Activated naive CD4-positive, alpha-beta T cell treated with anti-CD3 and anti-CD28 coated beads, Interleukin-2, amount 10 ng/mL, durations not matched to agents 7 days and 5 days (primary cell): ENCODE results near the gene GUK1.
A peak's percentile ranks its signal among the peaks of the same experiment; 100 is the strongest.

Source experiments
- CTCF ChIA-PET: fragments of 350-600 bp; sonication (Branson Sonifier 250); formaldehyde crosslinking; loops from one replicate; lab custom pipeline; 2021; ENCODE audit warnings: antibody characterized with exemption; lab: Charles Lee
- DNase-seq: peaks from one replicate; pipeline ENCODE4 v3.0.0-alpha.2; 2020
- H3K27ac Mint-ChIP-seq: one replicate; pipeline ENCODE4 v1.8.0; 2021; ENCODE audit warnings: mild to moderate bottlenecking, moderate library complexity, mixed read lengths
- H3K27me3 Mint-ChIP-seq: one replicate; pipeline ENCODE4 v1.8.0; 2021; ENCODE audit warnings: mild to moderate bottlenecking, mixed read lengths
- H3K36me3 Mint-ChIP-seq: one replicate; pipeline ENCODE4 v1.8.0; 2021; ENCODE audit warnings: mixed read lengths
- H3K4me1 Mint-ChIP-seq: one replicate; pipeline ENCODE4 v1.8.0; 2021; ENCODE audit warnings: mixed read lengths
- H3K4me3 Mint-ChIP-seq: one replicate; pipeline ENCODE4 v1.8.0; 2021; ENCODE audit warnings: mild to moderate bottlenecking, moderate library complexity, mixed read lengths
- H3K9me3 Mint-ChIP-seq: one replicate; pipeline ENCODE4 v1.8.0; 2021; ENCODE audit warnings: mixed read lengths

The GUK1 gene

DNA sequence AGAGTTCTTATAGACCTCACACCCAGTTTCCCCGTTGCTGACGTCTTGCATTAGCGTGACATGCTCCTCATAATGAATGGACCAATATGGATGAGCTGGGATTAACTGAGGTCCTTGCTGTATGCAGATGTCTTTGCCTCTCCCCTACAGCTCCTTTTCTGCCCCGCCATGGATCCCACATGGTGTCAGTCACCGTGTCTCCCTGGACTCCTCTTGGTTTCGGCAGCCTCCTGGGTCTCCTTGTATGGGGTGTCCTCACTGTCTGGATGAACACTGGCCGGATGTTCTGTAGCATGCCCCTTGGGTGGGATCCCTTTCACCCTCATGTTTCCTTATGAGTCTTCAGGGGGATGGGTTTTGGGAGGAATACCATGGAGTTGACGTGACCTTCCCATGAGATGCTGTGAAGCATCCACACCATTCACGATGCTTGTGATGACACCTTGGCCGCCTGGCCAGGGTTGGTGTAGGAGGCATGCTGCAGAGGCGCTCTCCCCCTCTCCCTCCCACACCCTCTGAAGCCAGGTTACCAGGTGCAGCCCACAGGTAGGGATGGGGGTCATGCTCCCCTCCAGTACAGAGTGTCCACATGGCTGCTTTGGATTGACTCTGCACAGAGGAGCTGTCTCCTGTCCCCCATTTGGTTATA lies 14.1 kb downstream of the GUK1 start:
- CTCF ChIA-PET = interaction anchor here (1.5 to 1.8 kb wide), 2 partner anchors 11 to 23 kb away, joined by 3 to 6 read pairs; no protein-coding TSS in a partner anchor
- Mint-ChIP-seq H3K4me1 (peaks cover 23% of the 10 kb centered on the region), H3K27ac (no peak overlapping the region), H3K4me3 (no peak overlapping the region), H3K27me3 (no peaks in the 10 kb centered on the region), H3K36me3 (no peaks in the 10 kb centered on the region), H3K9me3 (no peaks in the 10 kb centered on the region)
- DNase-seq = no peak

DNA sequence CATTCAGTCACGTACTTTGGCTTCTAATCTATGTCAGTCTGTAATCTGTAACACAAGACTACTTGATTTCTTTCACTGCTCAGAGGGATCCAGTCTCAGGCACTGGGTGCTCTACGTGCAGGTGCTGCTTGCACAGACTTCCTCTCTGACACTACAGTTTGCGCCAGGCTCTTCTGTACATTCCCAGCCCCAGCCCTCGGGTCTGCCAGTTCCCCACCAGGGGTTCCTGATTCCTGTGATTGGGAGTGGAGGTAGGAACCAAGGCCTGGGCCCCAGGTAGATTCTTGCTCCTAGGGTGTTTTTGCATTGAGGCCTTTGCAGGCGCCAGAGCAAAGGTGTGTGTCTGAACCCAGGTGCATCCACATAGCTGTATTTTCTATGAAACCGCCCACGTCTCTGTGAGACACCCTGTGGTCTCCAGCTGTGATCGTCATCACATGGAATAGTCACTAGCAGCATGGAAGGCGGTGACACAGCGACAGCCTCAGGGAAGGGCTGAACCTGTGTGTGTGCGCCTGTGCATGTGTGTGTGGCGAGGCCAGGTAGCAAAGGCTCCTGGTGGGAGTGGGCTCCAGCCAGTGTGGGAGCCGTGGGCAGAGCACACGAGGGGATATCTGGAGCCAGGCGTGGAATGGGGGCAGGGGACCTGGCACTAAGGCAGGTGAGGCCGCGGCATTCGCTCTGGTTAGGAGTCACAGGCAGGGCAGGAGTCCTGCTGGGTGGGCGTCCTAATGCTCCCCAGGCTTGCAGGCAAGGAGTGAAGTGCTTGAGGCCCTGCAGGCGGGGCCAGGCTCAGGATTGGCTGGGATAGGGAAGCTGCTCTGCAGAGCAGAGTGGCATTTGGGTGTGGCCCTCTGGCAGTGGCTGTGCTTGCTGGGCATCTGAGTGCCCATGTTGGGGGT lies 14.8 kb downstream of the GUK1 start:
- Mint-ChIP-seq H3K9me3 (no peaks in the 10 kb centered on the region), H3K36me3 (no peaks in the 10 kb centered on the region), H3K4me3 (no peak overlapping the region), H3K27ac (no peak overlapping the region), H3K4me1 (peaks cover 25% of the 10 kb centered on the region), H3K27me3 (no peaks in the 10 kb centered on the region)
- DNase-seq = no peak
- CTCF ChIA-PET = interaction anchor here (1.0 to 1.8 kb wide), 3 partner anchors 10 to 155 kb away, joined by 3 to 6 read pairs (median 3); no protein-coding TSS in a partner anchor

DNA sequence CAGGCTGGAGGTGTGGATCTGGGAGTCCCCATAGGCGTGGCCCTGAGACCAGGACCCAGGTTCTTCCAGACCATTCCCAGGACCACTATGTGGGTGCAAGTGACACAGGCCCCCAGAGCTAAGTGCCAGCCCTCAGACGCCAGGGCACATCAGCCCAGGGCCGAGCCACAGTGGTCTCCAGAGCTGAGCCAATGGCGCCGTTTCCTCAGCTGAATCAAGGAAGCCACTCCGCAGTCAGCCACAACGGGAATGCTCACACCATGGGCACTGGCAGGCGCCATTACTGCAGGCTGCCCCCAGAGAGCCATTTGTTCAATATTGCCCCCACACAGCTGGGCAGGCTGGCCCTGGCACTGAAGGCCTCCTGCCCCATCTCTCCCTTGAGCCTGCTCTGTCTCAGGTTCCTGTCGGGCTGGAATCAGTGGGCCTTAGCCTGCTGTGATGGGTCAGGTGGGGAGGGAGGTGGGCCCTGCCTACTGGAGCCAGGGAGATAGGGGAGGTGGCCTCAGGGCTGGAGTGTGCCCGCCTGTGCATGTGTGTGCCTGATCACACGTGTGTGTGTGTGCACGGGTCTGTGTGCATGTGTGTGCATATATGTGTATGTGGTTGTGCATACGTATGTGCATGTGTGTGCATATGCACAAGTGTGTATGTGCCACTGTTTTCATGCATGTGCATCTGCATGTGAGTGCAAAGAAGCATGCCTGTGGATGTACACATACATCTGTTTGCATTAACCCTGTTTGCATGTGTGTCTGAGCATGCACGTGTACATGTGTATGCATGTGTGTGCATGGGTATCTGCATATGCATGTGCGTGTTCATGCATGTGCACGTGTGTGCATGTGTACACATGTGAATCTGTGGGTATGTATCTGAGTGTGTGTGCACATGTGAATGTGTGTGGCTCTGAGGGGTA lies 15.8 kb downstream of the GUK1 start:
- Mint-ChIP-seq H3K27me3 (no peaks in the 10 kb centered on the region), H3K27ac (no peak overlapping the region), H3K36me3 (no peaks in the 10 kb centered on the region), H3K4me3 (no peak overlapping the region), H3K4me1 (peaks cover 25% of the 10 kb centered on the region), H3K9me3 (no peaks in the 10 kb centered on the region)
- CTCF ChIA-PET = interaction anchor here (1.0 kb wide), 2 partner anchors 9 to 156 kb away, joined by 3 read pairs; no protein-coding TSS in a partner anchor
- no peak for DNase-seq

DNA sequence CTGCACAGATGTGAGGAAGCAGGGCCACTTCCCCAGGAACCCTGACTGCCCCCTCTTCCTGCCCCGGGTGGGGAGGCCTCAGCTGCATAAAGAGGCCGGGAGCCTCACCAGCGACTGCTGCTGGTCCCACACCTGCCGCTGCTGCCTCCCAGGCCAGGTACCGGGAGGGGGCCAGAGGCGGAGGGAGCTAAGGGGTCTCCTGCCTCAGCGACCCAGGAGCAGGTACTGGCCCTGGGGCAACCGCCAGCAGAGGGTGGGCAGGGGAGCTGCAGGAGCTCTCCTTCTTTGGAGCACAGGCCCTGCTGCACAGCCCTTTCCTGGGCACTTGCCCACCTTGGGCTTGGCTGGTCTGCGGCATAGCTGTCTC lies 16.4 kb downstream of the GUK1 start:
- H3K27me3 Mint-ChIP-seq = no peaks in the 10 kb centered on the region
- no peak for DNase-seq
- H3K4me3 Mint-ChIP-seq = no peak overlapping the region
- peaks cover 29% of the 10 kb centered on the region for H3K4me1 Mint-ChIP-seq
- H3K9me3 Mint-ChIP-seq = no peaks in the 10 kb centered on the region
- H3K36me3 Mint-ChIP-seq = no peaks in the 10 kb centered on the region
- CTCF ChIA-PET = interaction anchor here (1.0 kb wide), 1 partner anchor 8 kb away, joined by 3 read pairs; no protein-coding TSS in a partner anchor
- H3K27ac Mint-ChIP-seq = no peak overlapping the region

DNA sequence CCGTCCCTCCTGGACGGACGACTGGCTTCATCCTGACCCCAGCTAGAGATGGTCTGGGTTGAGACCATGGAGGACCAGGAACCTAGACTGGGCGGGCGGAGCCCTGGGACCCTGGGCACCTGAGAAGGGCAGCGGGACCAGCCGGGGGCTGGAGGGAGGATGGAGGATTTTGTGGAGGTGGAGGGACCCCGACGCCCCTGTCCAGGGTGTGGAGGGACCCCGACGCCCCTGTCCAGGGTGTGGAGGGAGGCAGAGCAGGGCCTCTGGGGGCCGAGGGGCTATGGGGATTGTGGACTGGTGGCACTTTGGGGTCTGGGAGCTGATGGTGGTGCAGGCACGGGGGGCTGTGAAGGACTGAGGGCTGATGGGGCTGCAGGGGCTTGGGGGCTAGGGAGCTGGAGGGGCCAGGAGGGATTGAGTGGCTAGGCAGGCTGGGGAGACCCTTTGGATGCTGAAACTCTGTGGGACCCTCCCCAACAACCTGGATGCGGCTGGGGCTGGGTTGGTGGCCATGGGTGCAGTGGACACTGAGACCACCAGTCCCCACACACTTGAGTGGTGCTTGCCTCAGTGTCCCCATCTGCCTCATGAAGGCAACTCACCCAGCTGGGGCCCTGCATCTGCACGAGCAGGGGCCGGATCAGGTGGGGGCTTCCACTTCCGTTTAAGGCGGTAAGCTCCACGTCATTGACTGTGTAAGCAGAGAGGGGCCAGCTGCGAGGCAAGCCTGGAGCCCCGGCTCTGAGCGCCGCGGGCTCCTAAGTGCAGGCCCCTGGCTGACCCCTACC lies 17.1 kb downstream of the GUK1 start:
- Mint-ChIP-seq H3K27me3 (peaks cover 1% of the 10 kb centered on the region), H3K9me3 (no peaks in the 10 kb centered on the region), H3K36me3 (no peaks in the 10 kb centered on the region), H3K27ac (no peak overlapping the region), H3K4me3 (no peak overlapping the region), H3K4me1 (peaks cover 35% of the 10 kb centered on the region)
- CTCF ChIA-PET = interaction anchor here (1.0 to 1.4 kb wide), 2 partner anchors 8 to 9 kb away, joined by 3 to 4 read pairs; no protein-coding TSS in a partner anchor
- no peak for DNase-seq

DNA sequence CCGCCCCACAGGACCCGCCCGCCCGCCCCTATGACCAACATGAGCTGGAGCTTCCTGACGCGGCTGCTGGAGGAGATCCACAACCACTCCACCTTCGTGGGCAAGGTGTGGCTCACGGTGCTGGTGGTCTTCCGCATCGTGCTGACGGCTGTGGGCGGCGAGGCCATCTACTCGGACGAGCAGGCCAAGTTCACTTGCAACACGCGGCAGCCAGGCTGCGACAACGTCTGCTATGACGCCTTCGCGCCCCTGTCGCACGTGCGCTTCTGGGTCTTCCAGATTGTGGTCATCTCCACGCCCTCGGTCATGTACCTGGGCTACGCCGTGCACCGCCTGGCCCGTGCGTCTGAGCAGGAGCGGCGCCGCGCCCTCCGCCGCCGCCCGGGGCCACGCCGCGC lies 17.6 kb downstream of the GUK1 start:
- CTCF ChIA-PET = interaction anchor here (1.4 kb wide), 1 partner anchor 9 kb away, joined by 4 read pairs; no protein-coding TSS in a partner anchor
- peaks cover 3% of the 10 kb centered on the region for H3K27me3 Mint-ChIP-seq

DNA sequence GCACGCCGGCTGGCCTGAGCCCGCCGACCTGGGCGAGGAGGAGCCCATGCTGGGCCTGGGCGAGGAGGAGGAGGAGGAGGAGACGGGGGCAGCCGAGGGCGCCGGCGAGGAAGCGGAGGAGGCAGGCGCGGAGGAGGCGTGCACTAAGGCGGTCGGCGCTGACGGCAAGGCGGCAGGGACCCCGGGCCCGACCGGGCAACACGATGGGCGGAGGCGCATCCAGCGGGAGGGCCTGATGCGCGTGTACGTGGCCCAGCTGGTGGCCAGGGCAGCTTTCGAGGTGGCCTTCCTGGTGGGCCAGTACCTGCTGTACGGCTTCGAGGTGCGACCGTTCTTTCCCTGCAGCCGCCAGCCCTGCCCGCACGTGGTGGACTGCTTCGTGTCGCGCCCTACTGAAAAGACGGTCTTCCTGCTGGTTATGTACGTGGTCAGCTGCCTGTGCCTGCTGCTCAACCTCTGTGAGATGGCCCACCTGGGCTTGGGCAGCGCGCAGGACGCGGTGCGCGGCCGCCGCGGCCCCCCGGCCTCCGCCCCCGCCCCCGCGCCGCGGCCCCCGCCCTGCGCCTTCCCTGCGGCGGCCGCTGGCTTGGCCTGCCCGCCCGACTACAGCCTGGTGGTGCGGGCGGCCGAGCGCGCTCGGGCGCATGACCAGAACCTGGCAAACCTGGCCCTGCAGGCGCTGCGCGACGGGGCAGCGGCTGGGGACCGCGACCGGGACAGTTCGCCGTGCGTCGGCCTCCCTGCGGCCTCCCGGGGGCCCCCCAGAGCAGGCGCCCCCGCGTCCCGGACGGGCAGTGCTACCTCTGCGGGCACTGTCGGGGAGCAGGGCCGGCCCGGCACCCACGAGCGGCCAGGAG lies 18.3 kb downstream of the GUK1 start:
- CTCF ChIA-PET = interaction anchor here (1.4 kb wide), 1 partner anchor 8 kb away, joined by 4 read pairs; no protein-coding TSS in a partner anchor
- peaks cover 3% of the 10 kb centered on the region for H3K27me3 Mint-ChIP-seq
- DNase-seq = no peak
- no peaks in the 10 kb centered on the region for H3K9me3 Mint-ChIP-seq
- no peaks in the 10 kb centered on the region for H3K36me3 Mint-ChIP-seq
- peaks cover 45% of the 10 kb centered on the region for H3K4me1 Mint-ChIP-seq
- no peak overlapping the region for H3K4me3 Mint-ChIP-seq
- H3K27ac Mint-ChIP-seq = no peak overlapping the region

More for the DNA sequence above, 17.6 kb downstream of the GUK1 start:
- Mint-ChIP-seq H3K27ac (no peak overlapping the region), H3K9me3 (no peaks in the 10 kb centered on the region), H3K36me3 (no peaks in the 10 kb centered on the region), H3K4me3 (no peak overlapping the region), H3K4me1 (peaks cover 41% of the 10 kb centered on the region)
- DNase-seq = no peak

DNA sequence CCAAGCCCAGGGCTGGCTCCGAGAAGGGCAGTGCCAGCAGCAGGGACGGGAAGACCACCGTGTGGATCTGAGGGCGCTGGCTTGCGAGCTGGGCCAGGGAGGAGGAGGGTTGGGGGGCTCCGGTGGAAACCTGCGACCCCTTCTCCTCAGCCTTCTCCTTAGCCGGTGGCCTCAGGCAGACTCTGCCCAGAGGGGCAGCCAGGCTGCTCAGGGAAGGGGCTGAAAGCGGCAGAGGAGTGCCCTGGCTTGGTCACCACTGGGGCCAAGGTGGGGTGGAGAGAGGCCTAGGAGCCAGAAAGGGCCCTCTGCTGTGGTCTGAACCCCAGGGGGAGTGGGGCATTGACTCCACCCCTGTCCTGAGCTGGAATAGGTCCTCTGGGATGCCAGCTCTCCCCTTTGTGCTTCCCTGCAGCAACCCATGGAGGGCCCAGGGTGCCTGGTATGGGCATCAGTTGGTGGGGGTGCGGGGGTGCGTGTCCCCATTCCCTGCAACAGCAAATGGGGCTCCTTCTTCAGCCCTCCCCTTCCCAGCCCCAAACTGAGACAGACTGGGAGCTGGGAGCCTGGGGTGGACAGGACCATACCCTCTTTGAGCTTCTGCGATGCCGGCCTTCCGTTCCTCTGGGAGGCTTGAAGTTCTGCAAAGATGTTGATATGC lies 19.1 kb downstream of the GUK1 start:
- Mint-ChIP-seq H3K9me3 (no peaks in the 10 kb centered on the region), H3K27me3 (peaks cover 3% of the 10 kb centered on the region), H3K4me1 (peaks cover 49% of the 10 kb centered on the region), H3K4me3 (no peak overlapping the region), H3K27ac (no peak overlapping the region), H3K36me3 (no peaks in the 10 kb centered on the region)
- CTCF ChIA-PET = no interaction called here
- DNase-seq = no peak

DNA sequence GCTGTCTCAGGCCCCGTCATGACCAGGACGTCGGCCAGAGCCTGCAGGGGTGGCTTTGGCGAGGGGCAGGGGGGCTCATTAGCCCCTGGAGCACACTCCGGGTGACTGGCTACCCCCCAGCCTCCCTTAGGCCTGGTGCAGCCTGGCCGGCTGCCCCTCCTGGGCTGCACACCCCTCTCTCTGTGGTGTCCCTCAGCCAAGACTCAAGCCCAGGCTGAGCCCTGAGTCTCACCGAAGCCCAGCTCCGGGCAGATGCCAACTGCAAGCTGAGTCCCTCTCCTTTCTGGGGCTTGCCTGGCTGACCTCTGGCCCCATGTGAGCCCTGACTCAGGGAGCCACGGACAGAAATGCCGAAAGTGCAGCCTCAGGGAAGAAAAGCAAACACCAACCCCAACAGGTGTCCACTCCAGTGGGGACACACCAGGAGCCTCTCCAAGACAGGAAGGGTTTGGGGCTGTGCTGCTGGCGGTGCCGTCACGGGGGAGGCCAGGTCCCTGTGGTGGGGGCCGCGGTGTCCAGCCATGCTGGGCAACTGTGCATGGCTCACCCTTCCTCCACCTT lies 20.2 kb downstream of the GUK1 start:
- no peaks in the 10 kb centered on the region for H3K9me3 Mint-ChIP-seq
- H3K4me1 Mint-ChIP-seq = peaks cover 51% of the 10 kb centered on the region
- peaks cover 3% of the 10 kb centered on the region for H3K27me3 Mint-ChIP-seq
- no peak overlapping the region for H3K27ac Mint-ChIP-seq
- DNase-seq = no peak
- H3K36me3 Mint-ChIP-seq = no peaks in the 10 kb centered on the region
- no peak overlapping the region for H3K4me3 Mint-ChIP-seq
- CTCF ChIA-PET = no interaction called here

DNA sequence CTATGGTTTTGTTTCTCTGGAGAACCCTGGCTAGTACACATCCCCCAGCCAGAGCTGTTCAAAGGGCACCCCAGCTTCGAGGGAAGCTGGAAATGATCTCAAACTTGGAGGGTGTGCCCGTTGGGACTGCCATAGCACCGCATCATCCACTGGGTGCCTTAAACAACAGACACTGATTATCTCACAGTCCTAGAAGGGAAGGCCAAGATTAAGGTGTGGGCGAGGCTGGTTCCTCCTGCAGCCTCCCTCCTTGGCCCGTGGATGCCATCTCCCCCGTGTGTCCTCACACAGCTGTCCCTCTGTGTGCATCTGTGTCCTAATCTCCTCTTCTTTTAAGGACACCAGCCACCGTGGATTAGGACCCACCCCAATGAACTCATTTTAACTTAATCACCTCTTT lies 21.3 kb downstream of the GUK1 start:
- no peak for DNase-seq
- Mint-ChIP-seq H3K27me3 (peaks cover 3% of the 10 kb centered on the region), H3K9me3 (no peaks in the 10 kb centered on the region), H3K27ac (peak overlapping the region; percentile 42), H3K4me1 (peaks cover 46% of the 10 kb centered on the region), H3K4me3 (no peak overlapping the region), H3K36me3 (no peaks in the 10 kb centered on the region)
- CTCF ChIA-PET = interaction anchor here (0.8 kb wide), 1 partner anchor 31 kb away, joined by 3 read pairs; no protein-coding TSS in a partner anchor

DNA sequence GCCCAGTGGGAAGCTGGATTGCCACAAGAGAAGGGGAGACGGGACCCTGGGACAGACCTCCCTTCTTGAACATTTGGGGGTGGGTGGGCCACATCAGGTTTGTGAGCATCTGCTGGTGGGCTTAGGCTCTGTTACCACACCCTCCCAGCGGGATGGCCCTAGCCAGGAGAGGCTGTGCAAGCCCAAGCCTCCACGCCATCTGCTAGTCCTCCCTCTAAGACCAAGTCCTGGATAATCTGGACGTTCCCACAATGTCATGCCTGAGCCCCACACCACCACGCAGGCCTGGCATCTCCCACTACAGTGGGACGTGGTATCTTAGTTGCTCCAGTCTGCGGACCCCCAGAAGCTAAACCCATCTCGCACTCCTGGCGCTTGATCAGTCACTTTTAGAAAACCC lies 21.8 kb downstream of the GUK1 start:
- Mint-ChIP-seq H3K36me3 (no peaks in the 10 kb centered on the region), H3K9me3 (no peaks in the 10 kb centered on the region)
- CTCF ChIA-PET = interaction anchor here (0.8 kb wide), 1 partner anchor 31 kb away, joined by 3 read pairs; no protein-coding TSS in a partner anchor

More for the DNA sequence above, 21.8 kb downstream of the GUK1 start:
- H3K27me3 Mint-ChIP-seq = peaks cover 3% of the 10 kb centered on the region
- peaks cover 47% of the 10 kb centered on the region for H3K4me1 Mint-ChIP-seq
- no peak overlapping the region for H3K4me3 Mint-ChIP-seq
- H3K27ac Mint-ChIP-seq = peak overlapping the region; percentile 60
- DNase-seq = no peak
